Embryonic facial prominence (tissue), 1 donor: ENCODE results near the gene PLA2G2D.

Source experiments
- DNase-seq: peaks from one replicate; pipeline ENCODE4 v3.0.0-alpha.2; 2016; ENCODE audit errors: extremely low spot score

Gene PLA2G2D

GRCh38 chr1:20115479-20115878, 3.9 kb downstream of the PLA2G2D start:
- DNase-seq, result no peak

GRCh38 chr1:20114021-20114648, 5.2 kb downstream of the PLA2G2D start:
- no peak for DNase-seq

DNA sequence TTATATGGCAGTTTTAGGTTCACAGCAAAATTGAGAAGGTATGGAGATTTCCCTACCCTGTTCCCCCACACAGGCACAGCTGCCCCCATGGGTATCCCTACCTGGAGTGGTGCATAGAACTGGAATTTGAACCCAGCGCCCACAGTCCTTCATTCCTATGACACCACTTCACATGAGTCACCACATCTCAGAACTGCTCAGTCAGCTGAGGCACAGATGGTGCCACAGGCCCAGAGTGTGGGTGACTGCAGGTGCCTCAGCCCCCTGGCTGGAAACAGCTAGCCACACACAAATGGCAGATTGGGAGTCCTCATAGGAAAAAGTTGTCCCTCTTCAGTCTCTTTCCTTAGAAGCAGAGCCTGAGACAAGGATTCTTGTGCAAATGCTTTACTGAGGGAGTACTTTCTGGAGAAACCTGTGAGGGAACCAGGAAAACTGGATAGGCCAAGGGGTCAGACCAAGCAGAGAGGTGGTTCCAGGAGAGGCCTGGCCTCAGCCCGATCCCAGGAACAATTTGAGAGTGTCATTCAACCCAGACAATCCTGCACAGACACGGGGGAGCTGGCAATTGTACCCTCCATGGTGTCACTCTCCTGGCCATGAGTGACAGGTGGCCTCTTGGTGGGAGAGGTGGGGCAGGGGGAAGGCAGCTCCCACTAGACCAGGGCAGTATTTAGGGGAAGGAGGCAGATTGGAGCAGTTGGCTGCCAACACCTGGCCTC, 6.9 kb downstream of the PLA2G2D start:
- DNase-seq, result no peak

DNA sequence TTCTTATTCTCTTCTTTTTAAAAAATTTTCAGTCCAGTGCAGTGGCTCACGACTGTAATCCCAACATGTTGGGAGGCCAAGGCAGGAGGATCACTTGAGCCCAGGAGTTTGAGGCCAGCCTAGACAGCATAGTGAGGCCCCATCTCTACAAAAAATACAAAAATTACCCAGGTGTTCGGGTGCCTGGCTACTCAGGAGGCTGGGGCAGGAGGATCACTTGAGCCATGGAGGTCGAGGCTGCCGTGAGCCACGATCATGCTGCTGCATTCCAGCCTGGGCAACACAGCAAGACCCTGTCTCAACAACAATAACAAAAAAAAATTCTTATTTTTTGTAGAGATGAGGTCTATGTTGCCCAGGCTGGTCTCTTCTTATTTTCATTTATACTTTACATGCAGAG, 7.9 kb downstream of the PLA2G2D start:
- no peak for DNase-seq

DNA sequence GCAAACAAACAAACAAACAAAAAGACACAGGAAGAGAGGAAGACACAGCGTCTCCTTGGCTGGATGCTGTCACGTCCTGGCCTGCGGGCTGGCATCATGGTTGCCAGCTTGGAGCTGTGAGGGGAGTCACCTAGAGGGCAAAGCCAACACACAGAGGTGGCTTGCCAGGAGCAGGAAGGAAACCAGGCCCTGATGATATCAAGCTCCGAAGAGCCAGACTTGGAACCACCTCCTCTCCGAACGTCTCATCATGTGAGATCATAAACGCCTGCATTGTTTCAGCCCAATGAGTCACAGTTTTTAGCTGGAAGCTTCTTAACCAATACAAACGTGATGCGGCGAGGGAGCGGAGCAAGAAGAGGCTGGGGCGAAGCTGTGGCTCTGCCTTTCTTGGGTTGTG, 8.7 kb downstream of the PLA2G2D start:
- no peak for DNase-seq

DNA sequence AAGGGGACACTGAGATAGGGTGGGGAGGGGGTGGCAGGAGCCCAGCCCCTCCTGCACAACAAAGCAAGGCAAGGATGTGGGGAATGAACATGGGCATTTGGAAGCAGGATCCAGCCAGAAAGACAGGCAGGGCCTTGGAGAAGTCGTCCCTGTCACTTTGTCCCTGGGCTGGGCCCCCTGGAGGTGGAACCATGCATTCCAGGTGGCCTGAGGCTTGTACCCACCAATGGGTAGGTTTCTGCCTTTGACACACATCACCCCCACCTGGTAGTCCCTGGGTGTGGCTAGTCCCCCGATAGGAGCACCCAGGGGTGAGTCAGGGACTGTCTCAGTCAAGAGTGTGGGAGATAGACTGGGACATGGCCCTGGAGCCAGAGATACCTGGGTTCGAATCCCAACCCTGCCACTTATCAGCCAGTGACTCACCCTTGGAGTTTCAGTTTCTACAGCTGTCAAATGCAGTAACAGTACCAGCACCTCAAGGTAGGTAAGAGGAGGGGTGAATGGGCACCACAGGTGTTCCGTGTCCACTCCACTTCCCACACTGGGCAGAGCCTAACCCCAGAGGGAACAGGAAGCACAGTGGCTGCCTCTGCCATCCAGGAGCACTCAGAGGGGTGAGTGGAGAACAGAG, 10.0 kb downstream of the PLA2G2D start:
- no peak for DNase-seq

- no peak for DNase-seq
These were observed 10.8 kb downstream of the PLA2G2D start for GRCh38 chr1:20108366-20109123.

GRCh38 chr1:20107796-20108195, 11.5 kb downstream of the PLA2G2D start:
- DNase-seq, result no peak

DNA sequence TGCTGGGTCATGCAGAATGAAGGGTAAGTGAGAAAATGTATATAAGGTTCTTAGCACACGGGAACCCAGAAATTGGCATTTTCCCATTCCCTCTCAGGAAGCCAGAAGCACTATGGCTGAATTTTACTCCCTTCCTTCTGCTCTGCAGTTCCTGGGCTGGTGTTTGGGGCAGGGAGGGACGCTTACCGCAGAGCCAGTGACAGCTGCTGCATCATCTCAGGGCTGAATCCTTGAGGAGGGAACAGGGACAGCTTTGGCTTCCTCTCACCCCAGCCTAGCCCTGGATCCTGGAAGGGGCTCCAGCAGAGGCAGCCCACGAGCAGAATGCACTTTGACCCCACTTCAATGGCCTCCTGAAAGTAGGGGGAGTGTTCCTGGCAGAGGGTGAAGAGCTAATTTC, 12.0 kb downstream of the PLA2G2D start:
- no peak for DNase-seq

DNA sequence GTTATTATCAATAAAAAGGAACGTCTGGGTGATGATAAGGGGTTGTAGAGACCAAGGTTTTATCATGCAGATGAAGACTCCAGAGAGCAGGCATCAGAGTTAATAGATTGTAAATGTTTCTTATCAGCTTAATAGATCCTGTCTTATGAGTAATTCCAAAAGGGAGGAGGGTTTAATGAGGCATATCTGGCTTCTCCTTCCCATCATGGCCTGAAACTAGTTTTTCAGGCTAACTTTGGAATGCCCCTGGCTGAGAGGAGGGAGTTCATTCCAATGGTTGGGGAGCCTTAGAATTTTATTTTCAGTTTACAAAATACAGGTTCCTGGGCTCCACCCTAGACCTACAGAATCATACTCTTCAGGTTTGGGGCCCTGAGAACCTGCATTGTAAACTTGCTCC, 13.5 kb downstream of the PLA2G2D start:
- no peak for DNase-seq

DNA sequence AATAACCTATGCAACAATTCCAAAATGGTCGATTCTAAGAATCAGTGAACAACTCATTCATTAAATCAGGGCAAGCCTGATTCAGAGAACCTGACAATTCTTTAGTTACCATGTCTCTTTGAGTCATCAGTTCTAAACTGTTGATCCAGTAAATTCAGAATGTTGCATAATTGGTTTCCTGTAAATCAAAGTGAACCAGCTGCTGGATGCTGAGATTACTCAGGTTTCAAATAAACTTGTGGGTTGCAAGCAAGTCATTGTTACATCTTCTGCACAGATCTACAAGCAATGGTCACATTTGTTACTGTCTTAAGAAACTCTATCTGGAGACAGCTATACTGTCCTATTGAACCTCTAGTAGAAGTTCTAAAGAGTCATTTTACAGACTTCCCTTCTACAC, 16.5 kb downstream of the PLA2G2D start:
- no peak for DNase-seq

DNA sequence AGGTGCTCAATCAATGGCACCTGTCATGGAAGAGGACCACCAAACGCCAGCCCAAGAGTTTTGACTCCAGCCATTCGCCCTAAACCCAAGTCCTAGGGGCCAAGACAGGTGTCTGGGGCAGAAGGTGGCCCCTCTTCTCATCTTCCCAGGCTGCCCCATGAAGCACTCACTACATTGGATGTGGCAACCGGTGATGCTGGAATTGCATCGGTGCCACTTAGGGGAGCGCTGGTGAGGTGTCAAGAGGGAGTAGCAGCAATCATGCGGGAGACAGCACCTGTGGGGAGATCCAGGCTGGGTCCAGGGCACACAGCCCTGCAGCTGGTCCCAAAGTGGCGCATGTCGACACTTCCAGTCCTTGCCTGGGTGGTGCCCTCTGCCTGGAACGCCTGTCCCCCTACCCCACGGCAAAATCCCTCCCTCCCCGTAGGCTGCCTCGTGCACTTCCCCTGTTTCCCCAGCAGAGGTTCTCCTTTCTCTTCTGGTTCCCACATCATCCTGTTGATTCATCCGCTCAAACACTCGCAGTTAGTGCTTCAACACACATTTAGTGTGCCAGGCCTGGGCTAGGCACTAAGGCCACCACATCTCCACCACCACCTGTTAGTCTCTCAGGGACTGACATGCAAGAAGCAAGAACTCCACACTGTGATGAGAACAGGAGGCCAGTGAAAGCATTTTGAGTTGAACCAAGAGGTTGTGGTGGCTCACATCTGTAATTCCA, 18.5 kb downstream of the PLA2G2D start:
- DNase-seq, result no peak

DNA sequence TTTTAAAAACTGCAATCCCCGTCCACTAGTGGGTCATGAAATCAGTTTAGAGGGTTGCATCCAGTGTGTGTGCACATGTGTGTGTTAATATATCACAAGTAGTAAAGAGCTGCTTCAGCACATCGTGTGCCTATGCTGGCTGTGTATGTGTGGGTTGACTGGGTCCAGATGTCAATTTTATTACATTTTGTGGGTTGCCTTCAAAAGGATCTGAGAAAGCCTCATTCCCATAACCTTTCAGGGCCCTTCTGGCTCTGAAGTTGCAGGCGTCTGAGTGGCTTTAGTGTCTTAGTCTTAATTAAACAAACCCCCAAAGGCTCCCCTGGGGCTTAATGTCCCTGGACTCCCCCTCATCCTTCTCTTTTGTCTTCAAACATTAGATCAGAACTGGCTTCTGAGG, 19.8 kb downstream of the PLA2G2D start:
- no peak for DNase-seq

DNA sequence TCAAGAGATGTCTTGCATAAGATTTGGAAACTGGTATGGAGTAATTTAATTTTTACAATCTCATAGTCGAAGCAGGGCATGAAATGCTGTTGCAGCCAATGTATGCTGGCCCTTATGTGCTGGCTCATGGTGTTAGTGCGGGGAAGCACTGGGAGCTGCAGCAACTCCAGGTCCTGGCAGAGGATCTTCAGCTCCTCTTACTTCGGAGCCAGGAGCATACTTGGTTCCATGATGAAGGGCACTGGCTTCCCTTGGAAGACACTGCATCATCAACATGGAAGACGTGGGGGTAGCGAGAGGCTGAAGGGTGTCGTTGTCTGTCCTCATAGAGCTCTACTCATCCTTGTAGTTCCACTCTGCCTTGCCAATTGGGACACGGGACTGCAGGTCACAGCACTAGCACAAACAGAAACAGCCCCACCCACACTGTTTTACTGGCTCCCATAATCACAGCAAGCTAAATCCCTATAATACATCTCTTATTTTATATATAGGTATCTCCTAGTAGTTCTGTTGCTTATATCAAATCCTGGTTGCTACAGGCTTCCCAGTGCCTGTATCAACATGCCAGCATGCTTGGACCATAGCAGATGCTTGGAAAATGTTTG, 22.4 kb downstream of the PLA2G2D start:
- DNase-seq, result no peak

DNA sequence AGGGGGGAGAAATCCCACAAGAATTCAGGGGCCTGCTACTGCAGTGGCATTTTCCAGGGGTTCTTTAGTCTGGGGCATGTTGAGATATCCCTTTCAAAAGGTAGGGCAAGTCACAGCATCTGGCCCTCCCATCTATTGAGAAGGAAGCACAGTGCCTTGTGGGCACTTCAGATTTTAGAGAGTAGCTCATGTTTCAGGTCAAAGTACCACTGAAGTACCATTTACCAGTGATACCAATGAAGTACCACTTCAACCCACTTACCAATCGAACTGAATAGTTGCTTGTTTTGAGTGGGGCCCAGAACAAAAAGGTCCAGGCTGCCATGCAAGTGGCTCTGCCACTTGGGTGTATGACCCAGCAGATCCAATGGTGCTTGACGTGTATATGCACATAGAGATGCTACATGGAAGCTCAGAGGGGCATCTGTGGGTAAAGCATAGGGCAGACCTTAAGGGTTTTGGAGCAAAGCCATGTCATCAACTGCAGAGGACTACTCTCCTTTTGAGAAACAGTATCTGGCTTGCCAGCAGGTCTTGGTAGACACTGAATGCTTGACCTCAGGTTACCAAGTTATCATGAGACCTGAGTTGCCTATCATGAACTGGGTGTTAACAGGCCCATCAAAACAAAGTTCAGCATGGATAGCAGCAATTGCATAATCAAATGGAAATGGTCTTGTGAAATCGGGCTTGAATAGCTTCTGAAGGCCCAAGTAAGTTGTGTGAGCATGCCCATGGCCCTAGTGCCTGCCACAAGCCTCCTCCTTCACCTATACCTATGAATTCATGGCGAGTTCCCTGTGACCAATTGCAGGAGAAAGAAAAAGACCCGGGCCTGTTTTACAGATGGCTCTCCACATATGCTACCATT, 23.5 kb downstream of the PLA2G2D start:
- no peak for DNase-seq

- no peak for DNase-seq
These were observed 25.4 kb downstream of the PLA2G2D start for GRCh38 chr1:20093940-20094391.

- DNase-seq, result no peak
These were observed 26.0 kb downstream of the PLA2G2D start for GRCh38 chr1:20093303-20093702.

DNA sequence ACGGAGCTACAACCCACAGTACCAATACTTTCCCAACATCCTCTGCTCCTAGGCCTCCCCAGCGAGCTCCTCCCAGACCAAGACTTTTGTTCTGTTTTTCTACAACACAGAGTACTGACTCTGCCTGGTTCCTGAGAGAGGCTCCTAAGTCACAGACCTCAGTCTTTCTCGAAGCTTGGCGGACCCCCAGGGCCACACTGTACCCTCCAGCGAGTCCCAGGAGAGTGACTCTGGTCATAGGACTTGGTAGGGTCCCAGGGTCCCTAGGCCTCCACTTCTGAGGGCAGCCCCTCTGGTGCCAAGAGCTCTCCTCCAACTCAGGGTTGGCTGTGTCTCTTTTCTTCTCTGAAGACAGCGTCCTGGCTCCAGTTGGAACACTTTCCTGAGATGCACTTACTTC, 28.7 kb downstream of the PLA2G2D start:
- no peak for DNase-seq

- DNase-seq, result no peak
These were observed 29.2 kb downstream of the PLA2G2D start for GRCh38 chr1:20090119-20090518.

DNA sequence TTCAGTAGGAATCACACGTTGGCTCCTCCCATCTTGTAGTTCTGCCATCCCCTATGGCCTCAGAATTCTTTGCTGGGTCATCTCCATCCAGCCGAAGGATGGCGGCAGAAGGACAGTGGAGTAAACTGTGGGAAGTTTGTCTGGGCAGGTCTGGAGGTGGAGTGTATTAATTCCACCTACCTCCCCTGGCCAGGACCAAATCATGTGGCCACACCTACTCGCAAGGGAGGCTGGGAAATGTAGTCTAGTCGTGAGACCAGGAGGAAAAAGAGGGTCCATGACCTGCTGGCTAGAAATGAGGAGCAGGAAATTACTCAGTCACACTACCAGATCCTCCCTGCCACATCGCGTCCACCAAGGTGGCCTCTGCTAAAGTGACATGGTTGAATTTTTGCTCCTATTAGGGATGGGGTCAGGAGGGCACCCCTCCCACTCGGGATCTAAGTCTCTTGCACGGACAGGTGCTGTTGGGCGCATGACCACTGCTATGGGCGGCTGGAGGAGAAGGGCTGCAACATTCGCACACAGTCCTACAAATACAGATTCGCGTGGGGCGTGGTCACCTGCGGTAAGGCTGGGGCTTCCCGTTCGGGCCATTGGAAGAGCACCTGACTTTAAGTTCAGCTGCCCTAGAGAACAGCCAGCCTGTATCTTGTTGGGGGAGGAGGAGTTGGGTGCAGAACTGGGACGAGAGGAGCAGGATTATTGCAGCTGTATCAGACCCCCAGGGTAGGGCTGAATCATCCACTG, 29.8 kb downstream of the PLA2G2D start:
- no peak for DNase-seq
